Skeletal muscle satellite cell (primary cell): Measurements from ENCODE around the gene CSF2.

ENCODE experiments used
- H3K27me3 ChIP-seq: 2 replicates; pipeline ENCODE4 v1.7.0; 2013; ENCODE audit warnings: low read length; ENCODE audit not compliant: control insufficient read depth, insufficient read depth
- H3K36me3 ChIP-seq: 2 replicates; pipeline ENCODE4 v1.7.0; 2013; ENCODE audit warnings: mild to moderate bottlenecking, control low read depth, low read length; ENCODE audit not compliant: insufficient read depth
- H3K4me1 ChIP-seq: 2 replicates; pipeline ENCODE4 v1.7.0; 2013; ENCODE audit warnings: low read length; ENCODE audit not compliant: control insufficient read depth, insufficient read depth
- H3K4me2 ChIP-seq: 2 replicates; pipeline ENCODE4 v1.7.0; 2013; ENCODE audit warnings: mild to moderate bottlenecking, low read length
- H3K4me3 ChIP-seq: 2 replicates; pipeline ENCODE4 v1.7.0; 2013; ENCODE audit warnings: low read length
- H3K9ac ChIP-seq: 2 replicates; pipeline ENCODE4 v1.7.0; 2013; ENCODE audit warnings: mild to moderate bottlenecking, low read depth, low read length, moderate library complexity
- H3K9me3 ChIP-seq: replicated peaks from 2 replicates; pipeline ENCODE4 v1.7.0; 2013; ENCODE audit warnings: mild to moderate bottlenecking, control low read depth, low read length

CSF2 gene

GRCh38 chr5:132044207-132044606, 29.4 kb upstream of the CSF2 start:
- no peaks in the 10 kb centered on the region for H3K36me3 ChIP-seq
- H3K4me2 ChIP-seq: no peak overlapping the region
- H3K27me3 ChIP-seq: peaks cover 46% of the 10 kb centered on the region
- H3K9ac ChIP-seq: no peak overlapping the region
- H3K4me1 ChIP-seq: no peaks in the 10 kb centered on the region
- H3K9me3 ChIP-seq: no peaks in the 10 kb centered on the region
- H3K4me3 ChIP-seq: no peak overlapping the region

DNA sequence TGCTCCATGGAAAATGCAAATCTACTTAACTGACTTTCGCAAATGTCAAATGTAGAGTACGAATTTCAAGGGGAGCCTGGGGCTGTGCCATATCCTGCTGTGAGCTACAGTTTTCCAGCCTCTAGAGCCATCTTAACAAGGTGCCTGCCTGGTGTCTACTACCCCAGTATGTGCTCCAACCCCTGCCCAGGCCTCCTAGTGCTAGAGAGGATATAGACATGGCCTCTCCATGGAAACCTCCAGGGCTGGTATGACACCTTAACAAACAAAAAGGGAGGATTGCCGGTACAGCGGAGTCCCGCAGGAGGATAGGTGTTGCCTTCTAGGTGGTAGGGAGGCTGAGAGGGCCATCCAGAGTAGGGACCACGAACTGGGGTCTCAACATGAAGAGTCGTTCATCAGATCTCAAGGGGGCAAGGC, 26.7 kb upstream of the CSF2 start:
- peaks cover 50% of the 10 kb centered on the region for H3K27me3 ChIP-seq
- H3K36me3 ChIP-seq: no peaks in the 10 kb centered on the region

GRCh38 chr5:132049093-132049492, 24.5 kb upstream of the CSF2 start:
- Histone ChIP-seq H3K4me1 (no peaks in the 10 kb centered on the region), H3K4me2 (no peak overlapping the region), H3K27me3 (peaks cover 55% of the 10 kb centered on the region), H3K36me3 (no peaks in the 10 kb centered on the region), H3K9me3 (no peaks in the 10 kb centered on the region), H3K9ac (no peak overlapping the region), H3K4me3 (no peak overlapping the region)

More for the DNA sequence above, 26.7 kb upstream of the CSF2 start:
- Histone ChIP-seq H3K9ac (no peak overlapping the region), H3K4me2 (no peak overlapping the region), H3K9me3 (no peaks in the 10 kb centered on the region), H3K4me3 (no peak overlapping the region), H3K4me1 (no peaks in the 10 kb centered on the region)

DNA sequence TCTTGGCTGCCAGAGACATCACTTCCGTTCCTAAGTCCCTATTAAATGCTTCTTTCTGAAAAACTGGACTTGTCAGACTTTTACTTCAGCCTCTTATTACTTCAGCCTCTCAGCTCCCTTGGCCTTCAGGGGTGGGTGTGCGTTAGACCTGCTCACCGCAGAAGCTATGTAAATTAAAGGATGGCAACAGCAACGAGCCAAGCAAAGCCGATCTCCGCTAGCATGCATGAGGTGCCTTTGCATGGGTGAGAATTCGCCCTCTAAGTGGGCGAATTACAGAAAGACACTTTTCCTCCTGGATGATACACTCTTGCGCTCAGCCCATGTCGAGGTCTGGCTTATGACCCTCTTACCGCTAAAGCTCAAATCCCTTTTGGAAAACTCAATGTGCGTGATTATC, 24.0 kb upstream of the CSF2 start:
- Histone ChIP-seq H3K9ac (no peak overlapping the region), H3K4me3 (no peak overlapping the region), H3K36me3 (no peaks in the 10 kb centered on the region), H3K4me1 (no peaks in the 10 kb centered on the region), H3K9me3 (no peaks in the 10 kb centered on the region), H3K4me2 (no peak overlapping the region), H3K27me3 (peaks cover 58% of the 10 kb centered on the region)

- Histone ChIP-seq H3K9me3 (no peaks in the 10 kb centered on the region), H3K9ac (no peak overlapping the region), H3K4me2 (no peak overlapping the region), H3K27me3 (peaks cover 62% of the 10 kb centered on the region), H3K36me3 (no peaks in the 10 kb centered on the region), H3K4me3 (no peak overlapping the region), H3K4me1 (no peaks in the 10 kb centered on the region)
Observed at GRCh38 chr5:132050136-132050535, 23.5 kb upstream of the CSF2 start.

DNA sequence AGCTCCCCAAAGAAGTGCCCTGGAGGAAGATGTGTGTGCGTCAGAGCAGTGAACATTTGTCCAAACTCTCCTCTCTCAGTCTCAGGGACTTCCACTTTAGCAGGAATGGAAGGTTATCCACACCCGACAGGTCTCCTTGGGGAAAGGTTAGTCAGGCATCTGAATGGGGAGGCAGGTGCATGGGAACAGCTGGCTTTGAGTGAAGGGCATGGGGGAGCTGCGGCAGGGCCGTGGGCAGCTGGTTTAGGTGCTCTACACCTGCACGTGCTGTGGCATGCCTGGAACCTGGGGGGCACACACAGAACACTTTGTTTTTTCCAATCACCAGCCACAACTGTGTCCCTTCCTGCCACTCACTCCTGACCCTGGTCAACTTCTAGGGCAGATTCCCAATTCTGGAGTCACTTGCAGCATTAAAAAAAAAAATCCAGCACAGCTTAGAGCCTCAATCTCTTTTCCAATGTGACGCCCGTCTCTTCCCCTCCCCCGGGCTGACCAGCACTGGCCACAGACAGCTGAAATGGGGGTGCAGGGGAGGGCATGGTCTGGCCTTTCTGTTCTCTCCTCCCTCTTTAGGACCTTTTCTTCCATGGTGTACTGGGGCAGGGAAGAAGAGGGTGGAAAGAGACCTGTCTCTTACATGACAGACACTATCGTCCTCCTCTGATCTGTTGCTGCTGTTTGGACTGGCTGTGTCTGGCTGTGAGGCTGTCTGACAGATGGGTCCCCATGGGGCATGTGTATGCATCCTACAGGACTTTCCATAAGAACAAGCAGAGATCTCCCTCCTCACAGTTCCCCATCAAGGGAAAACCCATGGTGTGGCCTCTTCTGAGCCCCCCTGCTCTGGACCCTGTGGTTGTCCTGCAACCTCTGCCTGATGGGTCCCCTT, 22.7 kb upstream of the CSF2 start:
- H3K4me2 ChIP-seq: no peak overlapping the region
- H3K4me3 ChIP-seq: no peak overlapping the region
- peaks cover 67% of the 10 kb centered on the region for H3K27me3 ChIP-seq
- H3K36me3 ChIP-seq: no peaks in the 10 kb centered on the region
- no peak overlapping the region for H3K9ac ChIP-seq
- H3K4me1 ChIP-seq: no peaks in the 10 kb centered on the region
- no peaks in the 10 kb centered on the region for H3K9me3 ChIP-seq

- H3K27me3 ChIP-seq: peaks cover 68% of the 10 kb centered on the region
- no peak overlapping the region for H3K9ac ChIP-seq
- H3K36me3 ChIP-seq: no peaks in the 10 kb centered on the region
- no peak overlapping the region for H3K4me2 ChIP-seq
- no peaks in the 10 kb centered on the region for H3K4me1 ChIP-seq
- H3K9me3 ChIP-seq: no peaks in the 10 kb centered on the region
- no peak overlapping the region for H3K4me3 ChIP-seq
Observed at GRCh38 chr5:132052520-132052919, 21.1 kb upstream of the CSF2 start.

DNA sequence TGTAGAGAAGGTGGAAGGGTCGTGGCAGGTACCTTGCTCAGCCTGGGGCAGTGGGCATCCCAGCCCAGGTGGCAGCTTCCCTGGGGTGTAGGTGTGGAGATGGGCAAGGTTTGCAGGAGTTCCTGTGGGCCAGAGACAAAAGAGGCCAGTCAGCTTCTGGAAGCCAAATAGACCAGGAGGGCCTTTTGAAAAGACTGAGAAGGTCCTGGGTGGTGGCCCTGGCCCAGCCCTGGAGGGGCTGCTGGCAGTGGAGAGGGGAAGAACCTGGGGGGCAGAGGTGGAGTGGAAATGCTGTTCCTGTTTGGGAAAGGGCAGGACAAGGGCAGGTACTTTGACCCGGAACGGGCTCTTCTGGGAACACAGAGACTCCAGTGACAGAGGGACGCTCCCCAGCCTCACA, 20.1 kb upstream of the CSF2 start:
- H3K36me3 ChIP-seq: no peaks in the 10 kb centered on the region
- no peak overlapping the region for H3K4me2 ChIP-seq
- no peaks in the 10 kb centered on the region for H3K9me3 ChIP-seq
- no peak overlapping the region for H3K9ac ChIP-seq
- H3K4me1 ChIP-seq: no peaks in the 10 kb centered on the region
- H3K4me3 ChIP-seq: no peak overlapping the region
- H3K27me3 ChIP-seq: peaks cover 68% of the 10 kb centered on the region

GRCh38 chr5:132054031-132054696, 19.4 kb upstream of the CSF2 start:
- Histone ChIP-seq H3K4me1 (no peaks in the 10 kb centered on the region), H3K36me3 (no peaks in the 10 kb centered on the region), H3K9ac (no peak overlapping the region), H3K4me3 (no peak overlapping the region), H3K27me3 (peaks cover 61% of the 10 kb centered on the region), H3K4me2 (no peak overlapping the region), H3K9me3 (no peaks in the 10 kb centered on the region)

GRCh38 chr5:132054697-132055440, 18.7 kb upstream of the CSF2 start:
- H3K36me3 ChIP-seq: no peaks in the 10 kb centered on the region
- H3K27me3 ChIP-seq: peaks cover 54% of the 10 kb centered on the region
- H3K4me1 ChIP-seq: no peaks in the 10 kb centered on the region
- H3K9me3 ChIP-seq: no peaks in the 10 kb centered on the region
- no peak overlapping the region for H3K4me3 ChIP-seq
- no peak overlapping the region for H3K4me2 ChIP-seq
- no peak overlapping the region for H3K9ac ChIP-seq

- H3K36me3 ChIP-seq: no peaks in the 10 kb centered on the region
- H3K9ac ChIP-seq: no peak overlapping the region
- no peak overlapping the region for H3K4me2 ChIP-seq
- no peaks in the 10 kb centered on the region for H3K9me3 ChIP-seq
- H3K27me3 ChIP-seq: peaks cover 50% of the 10 kb centered on the region
- H3K4me3 ChIP-seq: no peak overlapping the region
- no peaks in the 10 kb centered on the region for H3K4me1 ChIP-seq
Observed at GRCh38 chr5:132055441-132055807, 18.2 kb upstream of the CSF2 start.
